Suprapubic skin (tissue), 3 donors: ENCODE data around the gene BDH1.

Experiments
- CTCF ChIP-seq, 2 donors: fragments of 200-600 bp in 1 of 2; fragments of 450-650 bp in 1 of 2; sonication (generic) in 1 of 2; IDR thresholded peaks; one replicate each; pipeline ENCODE4 v1.5.1; 2016 to 2019; ENCODE audit warnings: antibody characterized with exemption in 2 of 2, mild to moderate bottlenecking in 1 of 2, moderate library complexity in 1 of 2
- POLR2A ChIP-seq, 2 donors: fragments of 450-650 bp; IDR thresholded peaks; one replicate each; pipeline ENCODE4 v1.6.1; 2017; ENCODE audit warnings: antibody characterized with exemption in 2 of 2, mild to moderate bottlenecking in 2 of 2, moderate library complexity in 2 of 2

GRCh38 chr3:197545571-197545970 lies 10.2 kb downstream of the BDH1 start:
- TF ChIP-seq CTCF (IDR thresholded peaks at IDR 0.05) (no peak), POLR2A (IDR thresholded peaks at IDR 0.05) (no peak)
